ENCODE data around the gene RABGAP1L. TPM values are rescaled to one million over a fixed set of nuclear protein-coding genes. Genes with fewer than 3 reads are reported as not detected.

The RABGAP1L gene
- total and polyA plus RNA-seq, 2 of the 8 experiments (the other 6 are each of a cell fraction or from before 2014, with no cell fraction given), result 33.3 to 156 TPM

GRCh38 chr1:174841747-174842146 lies 682.4 kb downstream of the RABGAP1L start:
- FAIRE-seq (no peak), DNase-seq (ENCODE audit: low read depth in 1 of 2, low spot score in 2 of 2) (no peak)
- Histone ChIP-seq H3K27ac (ENCODE audit: low read depth, low read length) (no peak overlapping the region), H3K36me3 (ENCODE audit: control insufficient read depth in 2 of 4, insufficient read depth in 4 of 4, low read length in 3 of 4) (no peaks in the 10 kb centered on the region; a peak in 1 of 8 replicates), H2BK12ac (ENCODE audit: low read depth, low read length) (no peak overlapping the region), H4K8ac (ENCODE audit: extremely low read depth, insufficient read depth, low read length) (no peak overlapping the region), H3K4me2 (ENCODE audit: insufficient read depth in 1 of 2, low read depth in 2 of 2, low read length in 2 of 2) (no peak overlapping the region), H4K5ac (ENCODE audit: insufficient read length, low read depth, low read length) (no peak overlapping the region), H3K23me2 (ENCODE audit: low read depth, low read length) (peaks cover 1% of the 10 kb centered on the region; the same call in 1 of the 2 replicates), H3K4me1 (replicated peaks in 1 of 4; ENCODE audit: control insufficient read depth in 3 of 4, insufficient read depth in 4 of 4, low read length in 3 of 4) (no peaks in the 10 kb centered on the region), H2BK20ac (ENCODE audit: low read length) (no peak overlapping the region), H2BK5ac (ENCODE audit: low read depth, low read length) (no peak overlapping the region), H3K79me1 (ENCODE audit: low read depth, low read length) (no peaks in the 10 kb centered on the region), H2BK120ac (replicated peaks; ENCODE audit: low read depth, low read length) (no peak overlapping the region), H3K14ac (ENCODE audit: insufficient read length) (no peak overlapping the region), H2AK5ac (ENCODE audit: low read depth, low read length) (no peak overlapping the region), H3K4me3 (ENCODE audit: extremely low read depth in 1 of 4, insufficient read depth in 2 of 4, low read depth in 3 of 4, low read length in 4 of 4) (no peak overlapping the region), H4K91ac (replicated peaks; ENCODE audit: insufficient read length, low read length) (no peak overlapping the region), H3K9me3 (ENCODE audit: insufficient read depth in 2 of 2, low read depth in 1 of 2, low read length in 1 of 2) (no peaks in the 10 kb centered on the region), H3K56ac (replicated peaks; ENCODE audit: insufficient read length, low read depth, low read length) (no peak overlapping the region), H2AFZ (ENCODE audit: low read length) (no peak overlapping the region), H2BK15ac (ENCODE audit: low read length) (no peak overlapping the region), H3K27me3 (replicated peaks in 1 of 4; ENCODE audit: control insufficient read depth in 3 of 4, extremely low read depth in 1 of 4, insufficient read depth in 3 of 4, low read length in 3 of 4) (no peaks in the 10 kb centered on the region), H3K79me2 (ENCODE audit: control insufficient read depth in 1 of 2, insufficient read depth in 2 of 2, low read length in 2 of 2) (no peaks in the 10 kb centered on the region), H3K4ac (replicated peaks; ENCODE audit: insufficient read length, low read depth, low read length) (no peak overlapping the region), H3K9ac (replicated peaks in 1 of 4; ENCODE audit: extremely low read depth in 1 of 4, low read depth in 3 of 4, low read length in 3 of 4) (no peak overlapping the region), H3K18ac (ENCODE audit: extremely low read depth, low read length) (no peak overlapping the region), H4K20me1 (replicated peaks in 1 of 2; ENCODE audit: control insufficient read depth in 1 of 2, insufficient read depth in 2 of 2, low read length in 2 of 2) (no peaks in the 10 kb centered on the region), H3K23ac (ENCODE audit: insufficient read length) (no peak overlapping the region)
- ChIA-PET POLR2A (ENCODE audit: partially characterized antibody) (no interaction called here), CTCF (ENCODE audit: partially characterized antibody) (no interaction called here)
- TF ChIP-seq SP1 (IDR thresholded peaks at IDR 0.05; ENCODE audit: low read depth, low read length) (no peak), SRF (IDR thresholded peaks at IDR 0.05; ENCODE audit: low read depth, low read length) (no peak), CEBPB (IDR thresholded peaks at IDR 0.05; ENCODE audit: low read depth, low read length) (no peak), ASH2L (IDR thresholded peaks at IDR 0.05; ENCODE audit: low read length) (no peak)
- WGBS, 2 experiments (ENCODE audit: extremely low coverage in 1 of 2, insufficient coverage in 1 of 2, insufficient read length in 1 of 2, insufficient replicate concordance in 2 of 2, low coverage in 1 of 2, low lambda C conversion rate in 2 of 2, missing lambda C conversion rate in 1 of 2), result 52% methylated on average over 1 of the region's 1 CpG; no CpG with 5 or more reads in 1 of the 2 experiments

Measured in H1 (cell line).